Measurements from ENCODE around the gene P2RX7.
A peak's percentile ranks its signal among the peaks of the same experiment; 100 is the strongest.

Gene P2RX7

GRCh38 chr12:121110211-121110940 lies 22.3 kb upstream of the P2RX7 start:
- DNase-seq (ENCODE audit: low read depth in 2 of 2): peak; percentile 47 to 48

GRCh38 chr12:121111684-121112083 lies 21.0 kb upstream of the P2RX7 start:
- DNase-seq (ENCODE audit: low read depth in 2 of 2): no peak

GRCh38 chr12:121112496-121112895 lies 20.2 kb upstream of the P2RX7 start:
- DNase-seq (ENCODE audit: low read depth in 2 of 2): no peak

- no peak for DNase-seq (ENCODE audit: low read depth in 2 of 2)
Measured at GRCh38 chr12:121113057-121113456, 19.6 kb upstream of the P2RX7 start.

- DNase-seq (ENCODE audit: low read depth in 2 of 2): no peak
Measured at GRCh38 chr12:121114019-121114639, 18.5 kb upstream of the P2RX7 start.

GRCh38 chr12:121114806-121115205 lies 17.9 kb upstream of the P2RX7 start:
- DNase-seq (ENCODE audit: low read depth in 2 of 2): no peak

- no peak for DNase-seq (ENCODE audit: low read depth in 2 of 2)
Measured at GRCh38 chr12:121115530-121115929, 17.1 kb upstream of the P2RX7 start.

GRCh38 chr12:121116318-121117225 lies 16.1 kb upstream of the P2RX7 start:
- DNase-seq (ENCODE audit: low read depth in 2 of 2): no peak

GRCh38 chr12:121117226-121117777 lies 15.4 kb upstream of the P2RX7 start:
- DNase-seq (ENCODE audit: low read depth in 2 of 2): no peak

- no peak for DNase-seq (ENCODE audit: low read depth in 2 of 2)
Measured at GRCh38 chr12:121120323-121120722, 12.4 kb upstream of the P2RX7 start.

GRCh38 chr12:121120989-121121755 lies 11.5 kb upstream of the P2RX7 start:
- DNase-seq (ENCODE audit: low read depth in 2 of 2): no peak

GRCh38 chr12:121121805-121122204 lies 10.9 kb upstream of the P2RX7 start:
- DNase-seq (ENCODE audit: low read depth in 2 of 2): no peak

- no peak for DNase-seq (ENCODE audit: low read depth in 2 of 2)
Measured at GRCh38 chr12:121123488-121123887, 9.2 kb upstream of the P2RX7 start.

GRCh38 chr12:121124402-121125109 lies 8.1 kb upstream of the P2RX7 start:
- DNase-seq (ENCODE audit: low read depth in 2 of 2): no peak

GRCh38 chr12:121127501-121127900 lies 5.2 kb upstream of the P2RX7 start:
- DNase-seq (ENCODE audit: low read depth in 2 of 2): no peak

- DNase-seq (ENCODE audit: low read depth in 2 of 2): peak; percentile 73 to 78
Measured at GRCh38 chr12:121128908-121129810, 3.5 kb upstream of the P2RX7 start.

- no peak for DNase-seq (ENCODE audit: low read depth in 2 of 2)
Measured at GRCh38 chr12:121129811-121130147, 2.9 kb upstream of the P2RX7 start.

- DNase-seq (ENCODE audit: low read depth in 2 of 2): no peak
Measured at GRCh38 chr12:121130866-121131373, 1.8 kb upstream of the P2RX7 start.

- DNase-seq (ENCODE audit: low read depth in 2 of 2): no peak
Measured at GRCh38 chr12:121131941-121132341, 735 bp upstream of the P2RX7 start.

GRCh38 chr12:121133838-121134237 lies 1.2 kb downstream of the P2RX7 start:
- DNase-seq (ENCODE audit: low read depth in 2 of 2): no peak

Measured in activated CD4-positive, alpha-beta T cell treated with anti-CD3 and anti-CD28 coated beads for 24 hours (primary cell).